Measurements from ENCODE around the gene CMTR2. TPM values are rescaled to one million over a fixed set of nuclear protein-coding genes. Genes with fewer than 3 reads are reported as not detected.

The CMTR2 gene
- total and polyA plus RNA-seq, 5 donors from 2014 or later, result 12.9 to 34.9 (median 27.0) TPM

GRCh38 chr16:71242601-71243000 is 46.6 kb downstream of the CMTR2 start:
- no peak overlapping the region for H3K4me3 ChIP-seq (ENCODE audit: low read depth, low read length)
- no peaks in the 10 kb centered on the region for H3K27me3 ChIP-seq (ENCODE audit: control insufficient read depth, insufficient read depth, low read length)
- Mint-ChIP-seq H3K9me3 (no peaks in the 10 kb centered on the region), H3K27me3 (peaks cover 4% of the 10 kb centered on the region), H3K4me1 (no peaks in the 10 kb centered on the region), H3K27ac (no peak overlapping the region), H3K36me3 (no peaks in the 10 kb centered on the region), H3K4me3 (no peak overlapping the region)
- H3K36me3 ChIP-seq (ENCODE audit: control insufficient read depth, insufficient read depth, low read length), result no peaks in the 10 kb centered on the region
- ATAC-seq (ENCODE audit: low read depth in 2 of 2) (no peak), DNase-seq (no peak)
- no peak overlapping the region for H3K27ac ChIP-seq (ENCODE audit: insufficient read depth, low read length, poor library complexity, severe bottlenecking)
- H3K4me1 ChIP-seq (ENCODE audit: control insufficient read depth, insufficient read depth, low read length, poor library complexity, severe bottlenecking), result no peaks in the 10 kb centered on the region
- H3K9me3 ChIP-seq (ENCODE audit: control insufficient read depth in 2 of 2, low read length in 2 of 2), result no peaks in the 10 kb centered on the region

GRCh38 chr16:71242036-71242435 is 47.2 kb downstream of the CMTR2 start:
- Mint-ChIP-seq H3K27me3 (peaks cover 4% of the 10 kb centered on the region), H3K4me1 (no peaks in the 10 kb centered on the region), H3K27ac (no peak overlapping the region), H3K36me3 (no peaks in the 10 kb centered on the region), H3K9me3 (no peaks in the 10 kb centered on the region), H3K4me3 (no peak overlapping the region)
- Histone ChIP-seq H3K4me1 (ENCODE audit: control insufficient read depth, insufficient read depth, low read length, poor library complexity, severe bottlenecking) (no peaks in the 10 kb centered on the region), H3K27me3 (ENCODE audit: control insufficient read depth, insufficient read depth, low read length) (no peaks in the 10 kb centered on the region), H3K9me3 (ENCODE audit: control insufficient read depth in 2 of 2, low read length in 2 of 2) (no peaks in the 10 kb centered on the region), H3K4me3 (ENCODE audit: low read depth, low read length) (no peak overlapping the region), H3K36me3 (ENCODE audit: control insufficient read depth, insufficient read depth, low read length) (no peaks in the 10 kb centered on the region), H3K27ac (ENCODE audit: insufficient read depth, low read length, poor library complexity, severe bottlenecking) (no peak overlapping the region)
- no peak for ATAC-seq (ENCODE audit: low read depth in 2 of 2)
- no peak for DNase-seq

Other genes starting within 250 kb of the CMTR2 start
- gene HYDIN, start 58.7 kb downstream of the CMTR2 start, total RNA-seq, result not detected
- gene HYDIN, start 58.7 kb downstream of the CMTR2 start, polyA plus RNA-seq, result not detected
- not detected for gene CALB2, start 69.3 kb upstream of the CMTR2 start, total RNA-seq
- not detected for gene CALB2, start 69.3 kb upstream of the CMTR2 start, polyA plus RNA-seq
- not detected for gene TLE7, start 152.7 kb upstream of the CMTR2 start, total RNA-seq
- not detected for gene TLE7, start 152.7 kb upstream of the CMTR2 start, polyA plus RNA-seq
- gene ZNF23, start 172.8 kb upstream of the CMTR2 start, total RNA-seq, result 5.3 TPM
- 1 to 10 TPM; 4.0 to 6.2 (median 5.8) TPM for gene ZNF23, start 172.8 kb upstream of the CMTR2 start, polyA plus RNA-seq
- gene ZNF19, start 199.9 kb upstream of the CMTR2 start, total RNA-seq, result 5.9 TPM
- 1 to 10 TPM; 1.7 to 5.1 (median 2.4) TPM for gene ZNF19, start 199.9 kb upstream of the CMTR2 start, polyA plus RNA-seq
- not detected for gene CHST4, start 237.0 kb upstream of the CMTR2 start, total RNA-seq
- gene CHST4, start 237.0 kb upstream of the CMTR2 start, polyA plus RNA-seq, result not detected

All from CD4-positive, CD25-positive, alpha-beta regulatory T cell (primary cell).